Neutrophil (primary cell): Measurements from ENCODE around the gene XIRP1.

Source experiments
- H3K27ac ChIP-seq: fragments of 200-600 bp; sonication (generic); 2 replicates; pipeline ENCODE4 v1.5.1; 2016; ENCODE audit warnings: mild to moderate bottlenecking, moderate library complexity
- H3K27me3 ChIP-seq: fragments of 200-600 bp; sonication (generic); 2 replicates; pipeline ENCODE4 v1.6.0; 2016; ENCODE audit warnings: mild to moderate bottlenecking
- H3K36me3 ChIP-seq: fragments of 200-600 bp; sonication (generic); 2 replicates; pipeline ENCODE4 v1.5.1; 2017
- H3K4me1 ChIP-seq, 2 experiments: fragments of 200-600 bp in 1 of 2; sonication (generic) in 1 of 2; 1 replicate in 1 of 2; 2 replicates in 1 of 2; pipeline versions ENCODE4 v1.5.1 to v1.6.1; 2013 to 2016; ENCODE audit warnings: low read depth in 1 of 2, low read length in 1 of 2, mild to moderate bottlenecking in 1 of 2, moderate library complexity in 1 of 2; ENCODE audit not compliant: control insufficient read depth in 1 of 2, insufficient read depth in 1 of 2
- H3K4me3 ChIP-seq, 2 experiments: fragments of 200-600 bp in 1 of 2; sonication (generic) in 1 of 2; 1 replicate in 1 of 2; 2 replicates in 1 of 2; pipeline ENCODE4 v1.5.1; 2013 to 2016; ENCODE audit warnings: low read depth in 1 of 2, low read length in 1 of 2, mild to moderate bottlenecking in 1 of 2, moderate library complexity in 1 of 2
- H3K9me3 ChIP-seq: fragments of 200-600 bp; sonication (generic); 2 replicates; pipeline ENCODE4 v1.5.1; 2016
- TF ChIP-seq, protein P1 (sequence below): fragments of 200-600 bp; sonication (generic); IDR thresholded peaks from 2 replicates; pipeline ENCODE4 v1.5.1; 2016; ENCODE audit warnings: antibody characterized with exemption

Gene XIRP1

DNA sequence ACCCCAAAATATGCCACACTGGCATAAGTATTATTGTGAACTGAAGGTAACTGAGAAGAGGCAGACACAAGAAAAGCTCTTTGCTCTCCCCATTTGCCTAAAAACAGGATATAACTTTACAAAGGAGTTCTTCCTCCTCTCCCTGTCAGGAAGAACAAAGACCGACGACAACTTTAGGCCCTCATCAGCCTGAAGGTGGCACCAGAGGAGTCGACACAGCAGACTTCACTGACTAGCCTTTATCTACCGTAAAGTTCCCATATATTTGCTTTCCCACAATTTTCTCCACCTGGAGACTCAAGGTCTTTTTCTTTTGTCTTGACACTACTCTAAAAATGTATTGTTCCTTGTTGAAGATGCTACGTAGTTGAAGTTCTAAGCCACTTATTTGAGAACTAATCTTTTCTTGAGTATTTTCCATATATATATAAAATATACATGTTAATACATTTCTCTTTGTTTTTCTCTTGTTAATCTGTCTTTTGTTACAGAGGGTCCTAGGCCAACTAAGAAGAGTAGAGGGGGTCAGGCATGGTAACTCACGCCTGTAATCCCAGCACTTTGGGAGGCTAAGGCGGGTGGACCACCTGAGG lies 16.2 kb upstream of the XIRP1 start:
- no peaks in the 10 kb centered on the region for H3K27me3 ChIP-seq
- H3K4me1 ChIP-seq: peaks cover 6 to 11% of the 10 kb centered on the region in 2 experiments
- no peak overlapping the region for H3K27ac ChIP-seq
- no peaks in the 10 kb centered on the region for H3K36me3 ChIP-seq
- TF ChIP-seq, protein P1, sequence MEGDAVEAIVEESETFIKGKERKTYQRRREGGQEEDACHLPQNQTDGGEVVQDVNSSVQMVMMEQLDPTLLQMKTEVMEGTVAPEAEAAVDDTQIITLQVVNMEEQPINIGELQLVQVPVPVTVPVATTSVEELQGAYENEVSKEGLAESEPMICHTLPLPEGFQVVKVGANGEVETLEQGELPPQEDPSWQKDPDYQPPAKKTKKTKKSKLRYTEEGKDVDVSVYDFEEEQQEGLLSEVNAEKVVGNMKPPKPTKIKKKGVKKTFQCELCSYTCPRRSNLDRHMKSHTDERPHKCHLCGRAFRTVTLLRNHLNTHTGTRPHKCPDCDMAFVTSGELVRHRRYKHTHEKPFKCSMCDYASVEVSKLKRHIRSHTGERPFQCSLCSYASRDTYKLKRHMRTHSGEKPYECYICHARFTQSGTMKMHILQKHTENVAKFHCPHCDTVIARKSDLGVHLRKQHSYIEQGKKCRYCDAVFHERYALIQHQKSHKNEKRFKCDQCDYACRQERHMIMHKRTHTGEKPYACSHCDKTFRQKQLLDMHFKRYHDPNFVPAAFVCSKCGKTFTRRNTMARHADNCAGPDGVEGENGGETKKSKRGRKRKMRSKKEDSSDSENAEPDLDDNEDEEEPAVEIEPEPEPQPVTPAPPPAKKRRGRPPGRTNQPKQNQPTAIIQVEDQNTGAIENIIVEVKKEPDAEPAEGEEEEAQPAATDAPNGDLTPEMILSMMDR: peak; percentile 59
- H3K4me3 ChIP-seq: no peak overlapping the region
- no peaks in the 10 kb centered on the region for H3K9me3 ChIP-seq

DNA sequence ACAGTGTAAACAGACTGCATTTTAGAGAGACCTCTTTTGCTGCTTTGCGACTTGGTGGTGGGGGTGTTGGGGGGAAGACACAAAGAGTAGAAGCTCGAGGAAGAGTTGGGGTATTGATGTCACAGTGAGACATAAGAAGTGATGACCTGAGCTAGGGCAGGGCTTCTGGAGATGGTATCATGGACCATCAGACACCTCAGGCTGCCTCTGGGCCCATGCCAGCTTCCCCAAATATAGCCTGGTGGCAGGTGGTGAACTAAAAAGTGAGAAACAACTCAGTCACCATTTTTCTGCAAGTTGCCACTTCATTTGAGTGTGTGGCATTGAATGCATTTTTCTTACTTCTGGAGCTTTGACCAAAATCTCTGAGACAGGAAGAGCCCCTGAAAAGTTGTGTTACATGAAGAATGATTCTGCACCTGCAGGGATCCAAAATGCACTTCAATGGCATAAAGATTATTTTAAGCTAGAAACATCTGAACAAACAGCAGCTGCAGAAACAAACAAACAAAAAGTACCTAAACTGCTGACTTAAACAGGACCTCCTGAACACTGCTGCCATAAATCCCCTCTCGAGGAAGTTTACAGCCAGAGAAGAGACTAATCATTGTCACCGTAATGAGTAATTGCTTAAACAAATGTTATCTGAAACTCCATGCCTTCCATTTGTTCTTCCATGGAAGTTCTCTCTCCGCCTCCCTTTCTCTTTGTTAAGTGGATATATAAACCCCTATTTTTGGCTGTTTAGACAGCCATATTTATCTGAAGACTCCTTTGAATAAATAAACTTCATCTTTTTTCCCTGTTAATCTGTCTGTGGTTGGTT lies 15.2 kb upstream of the XIRP1 start:
- TF ChIP-seq, protein P1: no peak
- Histone ChIP-seq H3K4me3 (no peak overlapping the region), H3K27ac (no peak overlapping the region), H3K4me1 (peaks cover 6 to 11% of the 10 kb centered on the region in 2 experiments), H3K36me3 (no peaks in the 10 kb centered on the region), H3K27me3 (no peaks in the 10 kb centered on the region), H3K9me3 (no peaks in the 10 kb centered on the region)

DNA sequence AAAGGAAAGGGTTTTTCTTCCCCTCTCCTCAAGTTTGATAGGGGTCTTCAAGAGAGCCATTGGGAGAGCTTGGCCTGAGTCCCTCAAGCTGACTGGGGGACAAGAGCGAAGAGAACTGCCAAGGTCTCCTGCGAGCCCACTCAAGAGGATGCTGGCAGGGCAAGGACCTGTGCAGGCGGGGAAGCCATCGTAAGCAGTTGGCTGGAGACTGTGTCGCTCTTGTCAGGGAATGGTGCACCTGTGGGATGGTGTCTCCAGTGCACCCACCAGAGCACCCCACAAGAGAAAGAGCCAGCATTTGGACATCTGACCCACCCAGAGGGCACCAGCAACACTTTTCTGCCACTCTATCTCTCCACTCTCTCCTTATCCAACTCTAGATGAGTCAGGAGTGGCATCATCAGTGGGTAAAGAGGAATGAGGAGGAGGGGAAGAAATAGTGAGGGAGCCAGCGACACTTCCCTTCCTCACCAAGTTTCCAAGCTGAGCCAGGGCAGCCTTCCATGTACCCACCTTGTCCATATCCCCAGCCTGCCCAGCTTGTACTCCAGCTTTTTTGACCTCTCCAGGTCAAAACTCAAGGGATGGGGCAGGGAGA lies 13.6 kb upstream of the XIRP1 start:
- Histone ChIP-seq H3K27me3 (no peaks in the 10 kb centered on the region), H3K9me3 (no peaks in the 10 kb centered on the region), H3K27ac (no peak overlapping the region), H3K36me3 (no peaks in the 10 kb centered on the region), H3K4me1 (peaks cover 6 to 11% of the 10 kb centered on the region in 2 experiments), H3K4me3 (no peak overlapping the region)
- TF ChIP-seq, protein P1: no peak

DNA sequence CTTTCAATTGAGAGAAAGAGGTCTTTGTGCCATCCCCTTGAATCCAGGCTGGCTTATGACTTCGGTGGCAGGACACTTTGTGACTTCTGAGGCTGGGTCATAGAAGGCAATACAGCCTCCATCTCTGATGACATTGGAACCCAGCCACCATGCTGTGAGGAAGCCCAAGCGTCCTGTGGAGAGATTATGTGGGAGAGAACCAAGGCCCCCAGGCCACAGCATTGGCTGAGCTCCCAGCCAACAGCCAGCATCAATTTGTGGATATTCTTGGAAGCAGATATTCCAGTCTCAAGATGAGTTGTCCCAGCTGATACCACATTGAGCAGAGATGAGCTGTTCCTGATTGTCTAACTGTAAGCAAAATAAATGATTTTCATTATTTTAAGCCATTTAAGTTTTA lies 12.7 kb upstream of the XIRP1 start:
- H3K4me1 ChIP-seq: peaks cover 6 to 11% of the 10 kb centered on the region in 2 experiments
- H3K9me3 ChIP-seq: no peaks in the 10 kb centered on the region
- H3K36me3 ChIP-seq: no peaks in the 10 kb centered on the region
- TF ChIP-seq, protein P1: no peak
- H3K27ac ChIP-seq: no peak overlapping the region
- H3K4me3 ChIP-seq: no peak overlapping the region
- H3K27me3 ChIP-seq: no peaks in the 10 kb centered on the region

DNA sequence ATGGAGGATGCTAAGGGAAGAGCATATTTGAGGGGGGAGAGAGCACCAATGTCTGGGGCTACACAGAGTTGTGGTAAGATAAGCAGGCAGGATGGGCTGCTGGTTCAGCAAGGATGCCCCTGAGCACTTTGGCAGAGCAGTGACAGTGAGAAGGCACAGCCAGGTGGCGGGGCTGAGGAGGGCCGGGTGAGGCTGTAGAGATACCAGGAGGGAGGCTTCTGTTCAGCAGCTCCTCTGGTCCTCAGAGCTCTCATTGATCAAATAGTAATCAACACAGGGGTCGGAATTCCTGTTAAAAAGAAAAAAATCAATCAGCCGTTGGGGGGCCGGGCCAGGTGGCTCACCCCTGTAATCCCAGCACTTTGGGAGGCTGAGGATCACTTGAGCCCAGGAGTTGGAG lies 11.5 kb upstream of the XIRP1 start:
- Histone ChIP-seq H3K4me1 (peaks cover 5 to 7% of the 10 kb centered on the region in 2 experiments), H3K36me3 (no peaks in the 10 kb centered on the region), H3K27me3 (no peaks in the 10 kb centered on the region), H3K4me3 (no peak overlapping the region), H3K9me3 (no peaks in the 10 kb centered on the region), H3K27ac (no peak overlapping the region)
- TF ChIP-seq, protein P1: no peak
